Spinal cord (tissue), 10 donors: ENCODE measurements around the gene ELAVL1. TPM values are rescaled to one million over a fixed set of nuclear protein-coding genes. Genes with fewer than 3 reads are reported as not detected.
"Not testable (repeated sequence)": the region's sequence is repeated elsewhere in the genome, so short reads cannot be mapped to it uniquely, and the experiment has no call there.

Experiments used
- DNase-seq, 6 donors: peaks; one replicate each; pipeline versions ENCODE4 v3.0.0 to v3.0.0-alpha.2; 2013 to 2015; ENCODE audit warnings: low spot score in 6 of 6, low read depth in 4 of 6
- H3K27ac ChIP-seq: one replicate; pipeline ENCODE4 v1.5.1; 2013; ENCODE audit warnings: low read depth, low read length, control low read depth
- H3K27me3 ChIP-seq: one replicate; pipeline ENCODE4 v1.6.1; 2013; ENCODE audit warnings: low read length; ENCODE audit not compliant: control insufficient read depth, insufficient read depth
- H3K36me3 ChIP-seq: one replicate; pipeline ENCODE4 v1.6.1; 2013; ENCODE audit warnings: low read length; ENCODE audit not compliant: control insufficient read depth, insufficient read depth
- H3K4me1 ChIP-seq: one replicate; pipeline ENCODE4 v1.6.1; 2013; ENCODE audit warnings: low read length; ENCODE audit not compliant: control insufficient read depth, insufficient read depth
- H3K4me3 ChIP-seq: one replicate; pipeline ENCODE4 v1.5.1; 2013; ENCODE audit warnings: low read depth, low read length, control low read depth
- H3K9me3 ChIP-seq: one replicate; pipeline ENCODE4 v1.6.1; 2013; ENCODE audit warnings: low read length; ENCODE audit not compliant: control insufficient read depth, insufficient read depth
- WGBS: methylation state at CpG from one replicate; pipeline ENCODE4 v1.1.5; 2013; ENCODE audit warnings: missing lambda C conversion rate; ENCODE audit not compliant: insufficient coverage; 5-methylcytosine and 5-hydroxymethylcytosine counted together
- polyA plus RNA-seq, 2 donors: library from polyadenylated mRNA; unstranded; fragments of 120-200 nt; gene quantifications; one replicate each; pipeline ENCODE4 v1.2.1, GENCODE V29; 2013; ENCODE audit not compliant: insufficient read length in 2 of 2
- total RNA-seq, 2 donors: library from RNA; depleted of rRNA in 1 of 2; stranded (reverse); fragments of 120-200 nt in 1 of 2; fragments of >200 nt in 1 of 2; gene quantifications; one replicate each; pipeline versions ENCODE4 v1.2.3 to v1.2.4, GENCODE V29; 2013 to 2014
- donor health status: healthy.

Gene ELAVL1
- total and polyA plus RNA-seq, 4 donors: 27.2 to 62.9 (median 54.8) TPM

- 90% methylated on average over 6 of the region's 12 CpGs for WGBS
- Histone ChIP-seq H3K27me3 (no peaks in the 10 kb centered on the region), H3K36me3 (peaks cover 84% of the 10 kb centered on the region), H3K4me3 (no peak overlapping the region), H3K4me1 (peaks cover under 1% of the 10 kb centered on the region), H3K9me3 (no peaks in the 10 kb centered on the region), H3K27ac (no peak overlapping the region)
- no peak for DNase-seq
Observed at GRCh38 chr19:7965259-7965841, 40.1 kb downstream of the ELAVL1 start.

DNA sequence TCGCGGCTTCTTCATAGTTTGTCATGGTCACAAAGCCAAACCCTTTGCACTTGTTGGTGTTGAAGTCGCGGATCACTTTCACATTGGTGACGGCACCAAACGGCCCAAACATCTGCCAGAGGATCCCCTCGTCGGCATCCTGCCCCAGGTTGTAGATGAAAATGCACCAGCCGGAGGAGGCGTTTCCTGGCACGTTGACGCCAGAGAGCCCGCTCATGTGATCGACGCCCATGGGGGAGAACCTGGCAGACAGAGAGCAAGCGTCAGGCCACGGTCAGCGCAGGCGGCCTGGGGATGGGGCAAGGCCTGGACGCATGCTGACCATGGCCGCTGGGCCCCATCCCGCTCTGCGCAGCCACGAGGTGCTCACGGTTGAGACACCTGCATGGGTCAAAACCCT lies 41.9 kb downstream of the ELAVL1 start:
- H3K36me3 ChIP-seq: peaks cover 74% of the 10 kb centered on the region
- no peak for DNase-seq
- WGBS: 92% methylated on average over 25 of the region's 25 CpGs
- H3K27ac ChIP-seq: no peak overlapping the region
- H3K4me1 ChIP-seq: peaks cover 6% of the 10 kb centered on the region
- no peaks in the 10 kb centered on the region for H3K9me3 ChIP-seq
- no peak overlapping the region for H3K4me3 ChIP-seq
- H3K27me3 ChIP-seq: no peaks in the 10 kb centered on the region

- no peak overlapping the region for H3K27ac ChIP-seq
- DNase-seq: no peak
- no peaks in the 10 kb centered on the region for H3K9me3 ChIP-seq
- WGBS: 87% methylated on average over 17 of the region's 22 CpGs
- H3K4me1 ChIP-seq: peaks cover 6% of the 10 kb centered on the region
- peaks cover 74% of the 10 kb centered on the region for H3K36me3 ChIP-seq
- no peaks in the 10 kb centered on the region for H3K27me3 ChIP-seq
- no peak overlapping the region for H3K4me3 ChIP-seq
Observed at GRCh38 chr19:7962644-7963268, 42.7 kb downstream of the ELAVL1 start.

- no peaks in the 10 kb centered on the region for H3K27me3 ChIP-seq
- 86% methylated on average over 6 of the region's 13 CpGs for WGBS
- peaks cover 75% of the 10 kb centered on the region for H3K36me3 ChIP-seq
Observed at GRCh38 chr19:7961920-7962626, 43.4 kb downstream of the ELAVL1 start.

GRCh38 chr19:7961082-7961481 lies 44.4 kb downstream of the ELAVL1 start:
- not testable (repeated sequence) for DNase-seq, H3K27me3 ChIP-seq, H3K9me3 ChIP-seq, H3K4me3 ChIP-seq, H3K4me1 ChIP-seq, H3K27ac ChIP-seq
- H3K36me3 ChIP-seq: peaks cover 70% of the 10 kb centered on the region
- WGBS: 100% methylated on average over 1 of the region's 4 CpGs

More at GRCh38 chr19:7961920-7962626, 43.4 kb downstream of the ELAVL1 start:
- no peak overlapping the region for H3K27ac ChIP-seq
- H3K9me3 ChIP-seq: no peaks in the 10 kb centered on the region
- H3K4me1 ChIP-seq: peaks cover 6% of the 10 kb centered on the region
- no peak overlapping the region for H3K4me3 ChIP-seq
- DNase-seq: no peak

- Histone ChIP-seq H3K4me1 (peaks cover 6% of the 10 kb centered on the region), H3K27ac (no peak overlapping the region), H3K27me3 (no peaks in the 10 kb centered on the region), H3K4me3 (no peak overlapping the region), H3K9me3 (no peaks in the 10 kb centered on the region), H3K36me3 (peaks cover 59% of the 10 kb centered on the region)
- no peak for DNase-seq
- WGBS: 85% methylated on average over 5 of the region's 6 CpGs
Observed at GRCh38 chr19:7959211-7959610, 46.2 kb downstream of the ELAVL1 start.

DNA sequence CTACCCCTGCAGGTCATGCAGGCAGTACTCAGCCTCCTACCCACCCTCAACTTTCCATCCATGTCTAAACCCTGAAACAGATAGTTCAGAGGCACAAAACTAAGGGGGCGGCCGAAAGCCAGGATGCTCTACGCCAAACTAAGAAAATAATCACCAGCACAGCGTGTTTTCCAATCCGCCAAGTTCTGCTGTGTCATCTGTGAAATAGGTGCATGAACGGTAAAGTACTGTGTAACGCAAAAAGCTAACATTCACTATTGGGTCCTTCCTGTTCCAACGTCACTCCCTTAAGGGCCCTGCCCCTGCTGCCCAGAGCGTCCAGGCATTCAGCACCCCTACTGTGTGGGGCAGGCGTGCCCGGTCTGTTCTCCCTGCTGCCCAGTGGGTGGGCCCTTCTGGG lies 49.7 kb downstream of the ELAVL1 start:
- H3K27me3 ChIP-seq: no peaks in the 10 kb centered on the region
- no peak for DNase-seq
- H3K36me3 ChIP-seq: peaks cover 36% of the 10 kb centered on the region
- H3K9me3 ChIP-seq: no peaks in the 10 kb centered on the region
- no peak overlapping the region for H3K27ac ChIP-seq
- 78% methylated on average over 10 of the region's 11 CpGs for WGBS
- no peak overlapping the region for H3K4me3 ChIP-seq
- peaks cover 10% of the 10 kb centered on the region for H3K4me1 ChIP-seq

DNA sequence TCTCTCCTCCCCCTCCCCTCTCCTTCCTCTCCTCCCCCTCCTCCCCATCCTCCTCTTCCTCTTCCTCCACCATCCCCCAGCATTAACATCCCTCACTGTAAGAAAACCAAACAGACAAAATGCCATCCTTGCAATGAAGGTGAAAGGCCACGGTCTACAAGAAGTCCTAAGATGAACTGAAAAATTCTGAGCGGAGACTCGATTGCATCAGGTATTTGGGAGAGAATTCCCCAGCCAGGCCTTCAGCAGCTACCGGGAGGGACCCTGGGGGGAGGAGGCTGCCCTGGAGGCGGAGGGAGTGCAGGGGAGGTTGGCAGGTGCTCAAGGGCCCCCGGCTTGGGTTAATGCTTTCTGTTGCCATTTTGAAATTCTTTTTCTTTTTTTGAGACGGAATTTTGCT lies 51.9 kb downstream of the ELAVL1 start:
- WGBS: 80% methylated on average over 7 of the region's 7 CpGs

GRCh38 chr19:7953060-7953459 lies 52.4 kb downstream of the ELAVL1 start:
- Histone ChIP-seq H3K27ac (no peak overlapping the region), H3K4me1 (peaks cover 4% of the 10 kb centered on the region), H3K4me3 (no peak overlapping the region), H3K36me3 (peaks cover 25% of the 10 kb centered on the region), H3K9me3 (peaks cover 1% of the 10 kb centered on the region), H3K27me3 (no peaks in the 10 kb centered on the region)
- no peak for DNase-seq
- WGBS: 48% methylated on average over 3 of the region's 3 CpGs

More for the DNA sequence above, 51.9 kb downstream of the ELAVL1 start:
- Histone ChIP-seq H3K27ac (no peak overlapping the region), H3K36me3 (peaks cover 29% of the 10 kb centered on the region), H3K4me1 (peaks cover 4% of the 10 kb centered on the region), H3K27me3 (no peaks in the 10 kb centered on the region), H3K4me3 (no peak overlapping the region), H3K9me3 (no peaks in the 10 kb centered on the region)
- no peak for DNase-seq
